Liver (tissue), 3 donors: ENCODE measurements around the gene TOMT.

Source experiments
- GABPA ChIP-seq, 2 donors: IDR thresholded peaks in 1 of 2; conservative IDR thresholded peaks in 1 of 2; 2 replicates each; pipeline ENCODE4 v1.6.1; 2016; ENCODE audit warnings: antibody characterized with exemption in 2 of 2, mild to moderate bottlenecking in 1 of 2, moderate library complexity in 1 of 2
- SP1 ChIP-seq: IDR thresholded peaks from 2 replicates; pipeline ENCODE4 v1.6.1; 2018; ENCODE audit warnings: antibody characterized with exemption, mild to moderate bottlenecking
- YY1 ChIP-seq: IDR thresholded peaks from 2 replicates; pipeline ENCODE4 v1.6.1; 2016; ENCODE audit warnings: antibody characterized with exemption, mild to moderate bottlenecking
- TF ChIP-seq, protein P1 (sequence below): fragments of 150-350 bp; IDR thresholded peaks from 2 replicates; pipeline ENCODE4 v1.5.1; 2017; ENCODE audit warnings: improper control_type of control experiment, low read depth, low read length; ENCODE audit not compliant: missing input control
- TF ChIP-seq, protein P2 (sequence below): IDR thresholded peaks from 2 replicates; pipeline ENCODE4 v1.6.1; 2016; ENCODE audit warnings: antibody characterized with exemption
- TF ChIP-seq, protein P3 (sequence below): IDR thresholded peaks from 2 replicates; pipeline ENCODE4 v1.6.1; 2016; ENCODE audit warnings: antibody characterized with exemption, mild to moderate bottlenecking
- TF ChIP-seq, protein P4 (sequence below): IDR thresholded peaks from 2 replicates; pipeline ENCODE4 v1.6.1; 2016; ENCODE audit warnings: antibody characterized with exemption
- donor health status: healthy.
- donor health status: healthy.

DNA sequence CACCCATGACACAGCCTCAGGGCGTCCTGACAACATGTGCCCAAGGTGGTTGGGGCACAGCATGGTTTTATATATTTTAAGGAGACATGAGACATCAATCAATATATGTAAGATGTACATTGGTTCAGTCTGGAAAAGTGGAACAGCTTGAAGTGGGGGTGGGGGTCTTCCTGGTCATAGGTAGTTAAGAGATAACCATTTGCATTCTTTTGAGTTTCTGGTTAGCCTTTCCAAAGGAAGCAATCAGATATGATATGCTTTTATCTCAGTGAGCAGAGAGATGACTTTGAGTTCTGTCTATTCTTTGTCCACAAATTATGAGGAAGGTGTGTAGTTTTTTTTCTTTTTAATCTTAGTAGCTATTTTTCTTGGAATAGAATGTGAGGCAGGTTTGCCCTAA lies 16.9 kb downstream of the TOMT start:
- TF ChIP-seq, protein P1, sequence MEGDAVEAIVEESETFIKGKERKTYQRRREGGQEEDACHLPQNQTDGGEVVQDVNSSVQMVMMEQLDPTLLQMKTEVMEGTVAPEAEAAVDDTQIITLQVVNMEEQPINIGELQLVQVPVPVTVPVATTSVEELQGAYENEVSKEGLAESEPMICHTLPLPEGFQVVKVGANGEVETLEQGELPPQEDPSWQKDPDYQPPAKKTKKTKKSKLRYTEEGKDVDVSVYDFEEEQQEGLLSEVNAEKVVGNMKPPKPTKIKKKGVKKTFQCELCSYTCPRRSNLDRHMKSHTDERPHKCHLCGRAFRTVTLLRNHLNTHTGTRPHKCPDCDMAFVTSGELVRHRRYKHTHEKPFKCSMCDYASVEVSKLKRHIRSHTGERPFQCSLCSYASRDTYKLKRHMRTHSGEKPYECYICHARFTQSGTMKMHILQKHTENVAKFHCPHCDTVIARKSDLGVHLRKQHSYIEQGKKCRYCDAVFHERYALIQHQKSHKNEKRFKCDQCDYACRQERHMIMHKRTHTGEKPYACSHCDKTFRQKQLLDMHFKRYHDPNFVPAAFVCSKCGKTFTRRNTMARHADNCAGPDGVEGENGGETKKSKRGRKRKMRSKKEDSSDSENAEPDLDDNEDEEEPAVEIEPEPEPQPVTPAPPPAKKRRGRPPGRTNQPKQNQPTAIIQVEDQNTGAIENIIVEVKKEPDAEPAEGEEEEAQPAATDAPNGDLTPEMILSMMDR: no peak
- TF ChIP-seq SP1 (no peak), YY1 (no peak), GABPA (IDR thresholded peaks at IDR 0.05 in 1 of 2, conservative IDR thresholded peaks at IDR 0.05 in 1 of 2) (no peak)
- TF ChIP-seq, protein P2, sequence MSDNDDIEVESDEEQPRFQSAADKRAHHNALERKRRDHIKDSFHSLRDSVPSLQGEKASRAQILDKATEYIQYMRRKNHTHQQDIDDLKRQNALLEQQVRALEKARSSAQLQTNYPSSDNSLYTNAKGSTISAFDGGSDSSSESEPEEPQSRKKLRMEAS: no peak
- TF ChIP-seq, protein P3, sequence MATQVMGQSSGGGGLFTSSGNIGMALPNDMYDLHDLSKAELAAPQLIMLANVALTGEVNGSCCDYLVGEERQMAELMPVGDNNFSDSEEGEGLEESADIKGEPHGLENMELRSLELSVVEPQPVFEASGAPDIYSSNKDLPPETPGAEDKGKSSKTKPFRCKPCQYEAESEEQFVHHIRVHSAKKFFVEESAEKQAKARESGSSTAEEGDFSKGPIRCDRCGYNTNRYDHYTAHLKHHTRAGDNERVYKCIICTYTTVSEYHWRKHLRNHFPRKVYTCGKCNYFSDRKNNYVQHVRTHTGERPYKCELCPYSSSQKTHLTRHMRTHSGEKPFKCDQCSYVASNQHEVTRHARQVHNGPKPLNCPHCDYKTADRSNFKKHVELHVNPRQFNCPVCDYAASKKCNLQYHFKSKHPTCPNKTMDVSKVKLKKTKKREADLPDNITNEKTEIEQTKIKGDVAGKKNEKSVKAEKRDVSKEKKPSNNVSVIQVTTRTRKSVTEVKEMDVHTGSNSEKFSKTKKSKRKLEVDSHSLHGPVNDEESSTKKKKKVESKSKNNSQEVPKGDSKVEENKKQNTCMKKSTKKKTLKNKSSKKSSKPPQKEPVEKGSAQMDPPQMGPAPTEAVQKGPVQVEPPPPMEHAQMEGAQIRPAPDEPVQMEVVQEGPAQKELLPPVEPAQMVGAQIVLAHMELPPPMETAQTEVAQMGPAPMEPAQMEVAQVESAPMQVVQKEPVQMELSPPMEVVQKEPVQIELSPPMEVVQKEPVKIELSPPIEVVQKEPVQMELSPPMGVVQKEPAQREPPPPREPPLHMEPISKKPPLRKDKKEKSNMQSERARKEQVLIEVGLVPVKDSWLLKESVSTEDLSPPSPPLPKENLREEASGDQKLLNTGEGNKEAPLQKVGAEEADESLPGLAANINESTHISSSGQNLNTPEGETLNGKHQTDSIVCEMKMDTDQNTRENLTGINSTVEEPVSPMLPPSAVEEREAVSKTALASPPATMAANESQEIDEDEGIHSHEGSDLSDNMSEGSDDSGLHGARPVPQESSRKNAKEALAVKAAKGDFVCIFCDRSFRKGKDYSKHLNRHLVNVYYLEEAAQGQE: no peak
- TF ChIP-seq, protein P4, sequence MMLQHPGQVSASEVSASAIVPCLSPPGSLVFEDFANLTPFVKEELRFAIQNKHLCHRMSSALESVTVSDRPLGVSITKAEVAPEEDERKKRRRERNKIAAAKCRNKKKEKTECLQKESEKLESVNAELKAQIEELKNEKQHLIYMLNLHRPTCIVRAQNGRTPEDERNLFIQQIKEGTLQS: no peak
